ENCODE results near the gene ZFHX3.
"Not testable (repeated sequence)": the region's sequence is repeated elsewhere in the genome, so short reads cannot be mapped to it uniquely, and the experiment has no call there.

Gene ZFHX3

GRCh38 chr16:73020409-73020884 lies 27.5 kb downstream of the ZFHX3 start:
- no peak for DNase-seq

GRCh38 chr16:73019457-73020362 lies 28.2 kb downstream of the ZFHX3 start:
- DNase-seq: no peak

DNA sequence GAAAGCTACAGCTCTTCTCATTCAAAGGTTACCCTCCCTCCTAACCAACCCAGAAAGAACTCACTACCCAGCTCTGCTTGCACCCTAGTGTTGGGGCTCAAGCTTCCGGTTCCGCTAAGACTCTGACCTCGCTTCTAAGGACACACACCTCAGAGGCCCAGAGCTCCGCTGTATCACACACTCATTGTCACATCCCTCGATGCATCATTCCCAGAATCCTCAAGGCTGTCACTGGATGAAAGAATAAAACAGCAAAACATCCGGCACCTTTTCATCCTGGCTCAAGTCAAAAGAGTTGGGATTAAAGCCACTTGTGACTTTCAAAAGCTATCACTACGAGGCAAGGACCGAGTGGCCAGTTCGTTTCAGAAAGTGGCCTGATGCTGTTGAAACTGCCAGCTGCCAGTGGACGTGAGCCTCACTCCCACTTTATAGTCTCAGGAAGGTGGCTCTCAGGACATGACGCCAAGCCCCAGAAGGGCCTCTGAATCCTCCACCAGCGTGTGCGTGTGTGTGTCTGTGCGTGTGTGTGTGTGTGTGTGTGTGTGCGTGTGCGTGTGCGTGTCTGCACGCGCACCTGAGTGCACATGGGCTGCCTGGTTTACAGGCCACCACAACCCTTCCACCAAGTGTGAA lies 29.0 kb downstream of the ZFHX3 start:
- DNase-seq: no peak

- no peak for DNase-seq
Measured at GRCh38 chr16:73017321-73017720, 30.6 kb downstream of the ZFHX3 start.

DNA sequence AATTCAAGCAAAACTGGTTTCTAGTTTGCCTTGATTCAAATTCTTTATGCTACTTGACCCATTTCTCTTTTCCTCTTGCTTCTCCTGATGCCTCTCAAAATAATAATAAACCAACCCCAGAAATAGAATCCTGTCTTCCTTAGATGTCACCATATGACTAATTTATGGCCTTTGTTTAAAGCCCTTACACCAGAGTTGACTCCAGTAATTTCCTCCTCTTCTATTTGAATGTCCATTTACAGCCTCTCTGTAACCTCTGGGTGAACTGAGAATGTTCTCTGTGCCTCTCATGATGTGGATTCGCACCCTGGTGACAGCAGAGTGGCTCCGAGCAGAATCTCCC lies 31.5 kb downstream of the ZFHX3 start:
- no peak for DNase-seq

GRCh38 chr16:73015612-73016487 lies 32.1 kb downstream of the ZFHX3 start:
- no peak for DNase-seq

- no peak for DNase-seq
Measured at GRCh38 chr16:73014768-73015167, 33.2 kb downstream of the ZFHX3 start.

DNA sequence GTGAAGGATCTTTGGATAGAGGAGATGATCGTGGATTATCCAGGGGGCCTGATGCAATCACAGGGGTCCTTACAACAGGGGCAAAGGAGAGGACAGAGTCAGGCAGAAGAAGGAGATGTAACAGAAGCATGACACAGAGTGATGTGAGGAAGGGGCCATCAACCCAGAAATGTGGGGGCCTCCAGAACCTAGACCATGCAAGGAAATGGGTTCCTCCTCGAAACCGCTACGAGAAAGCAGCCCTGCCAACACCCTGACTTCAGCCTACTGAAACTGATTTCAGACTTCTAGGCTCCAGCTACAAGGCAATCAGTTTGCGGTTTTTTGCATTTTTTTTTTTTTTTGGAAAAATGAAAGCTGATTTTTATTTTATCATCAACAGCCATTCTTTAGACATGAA lies 34.0 kb downstream of the ZFHX3 start:
- DNase-seq: no peak

DNA sequence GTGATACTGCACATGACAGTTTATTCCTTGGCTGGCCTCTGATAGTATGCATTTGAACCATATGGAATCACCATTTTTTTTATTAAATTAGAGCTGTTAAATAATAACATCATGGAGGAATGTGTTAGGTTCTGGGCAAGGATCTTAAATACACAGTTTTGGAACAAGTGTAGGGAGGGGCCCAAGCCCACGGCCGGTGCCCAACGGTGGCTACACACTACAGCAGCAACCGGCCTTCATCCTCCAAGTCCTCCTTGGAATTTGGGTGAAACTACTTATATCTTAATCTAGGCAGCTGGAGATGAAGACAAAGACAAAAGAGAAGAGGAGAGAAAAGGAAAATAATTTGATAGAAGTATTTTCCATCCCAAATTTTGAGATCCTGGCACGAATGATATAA lies 35.6 kb downstream of the ZFHX3 start:
- DNase-seq: no peak

GRCh38 chr16:73011926-73012325 lies 36.0 kb downstream of the ZFHX3 start:
- no peak for DNase-seq

- DNase-seq: no peak
Measured at GRCh38 chr16:73010150-73010676, 37.7 kb downstream of the ZFHX3 start.

DNA sequence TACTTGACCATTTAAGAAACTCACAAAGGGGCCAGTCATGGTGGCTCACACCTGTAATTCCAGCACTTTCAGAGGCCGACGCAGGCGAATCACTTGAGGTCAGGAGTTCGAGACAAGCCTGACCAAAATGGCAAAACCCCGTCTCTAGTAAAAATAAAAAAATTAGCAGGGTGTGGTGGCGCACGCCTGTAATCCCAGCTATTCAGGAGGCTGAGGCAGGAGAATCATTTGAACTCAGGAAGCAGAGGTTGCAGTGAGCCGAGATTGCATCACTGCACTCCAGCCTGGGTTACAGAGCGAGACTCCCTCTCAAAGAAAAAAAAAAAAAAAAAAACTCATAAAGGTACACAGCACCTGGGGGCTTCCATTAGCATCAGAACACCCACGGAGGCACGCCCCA lies 38.2 kb downstream of the ZFHX3 start:
- not testable (repeated sequence) for DNase-seq

DNA sequence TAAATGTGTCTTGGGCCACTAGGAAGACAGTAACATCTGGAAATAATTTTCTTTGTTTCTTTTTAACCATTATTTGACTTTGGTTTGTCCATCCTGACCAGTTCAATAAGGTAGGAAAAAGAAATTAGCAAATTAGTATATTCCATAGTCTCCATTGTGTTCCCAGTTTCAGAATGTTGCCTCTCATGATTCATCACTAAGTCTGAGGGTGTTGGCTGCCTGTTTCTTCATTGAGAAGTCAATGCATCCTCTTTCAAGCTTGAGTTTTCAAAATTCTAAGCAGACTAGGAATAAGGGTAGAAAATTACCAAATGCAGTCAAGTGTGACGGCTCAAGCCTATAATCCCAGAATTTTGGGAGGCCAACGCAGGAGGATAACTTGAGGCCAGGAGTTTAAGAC lies 41.9 kb downstream of the ZFHX3 start:
- DNase-seq: no peak

- DNase-seq: no peak
Measured at GRCh38 chr16:73002866-73003265, 45.1 kb downstream of the ZFHX3 start.

- DNase-seq: no peak
Measured at GRCh38 chr16:73000907-73001521, 46.9 kb downstream of the ZFHX3 start.

DNA sequence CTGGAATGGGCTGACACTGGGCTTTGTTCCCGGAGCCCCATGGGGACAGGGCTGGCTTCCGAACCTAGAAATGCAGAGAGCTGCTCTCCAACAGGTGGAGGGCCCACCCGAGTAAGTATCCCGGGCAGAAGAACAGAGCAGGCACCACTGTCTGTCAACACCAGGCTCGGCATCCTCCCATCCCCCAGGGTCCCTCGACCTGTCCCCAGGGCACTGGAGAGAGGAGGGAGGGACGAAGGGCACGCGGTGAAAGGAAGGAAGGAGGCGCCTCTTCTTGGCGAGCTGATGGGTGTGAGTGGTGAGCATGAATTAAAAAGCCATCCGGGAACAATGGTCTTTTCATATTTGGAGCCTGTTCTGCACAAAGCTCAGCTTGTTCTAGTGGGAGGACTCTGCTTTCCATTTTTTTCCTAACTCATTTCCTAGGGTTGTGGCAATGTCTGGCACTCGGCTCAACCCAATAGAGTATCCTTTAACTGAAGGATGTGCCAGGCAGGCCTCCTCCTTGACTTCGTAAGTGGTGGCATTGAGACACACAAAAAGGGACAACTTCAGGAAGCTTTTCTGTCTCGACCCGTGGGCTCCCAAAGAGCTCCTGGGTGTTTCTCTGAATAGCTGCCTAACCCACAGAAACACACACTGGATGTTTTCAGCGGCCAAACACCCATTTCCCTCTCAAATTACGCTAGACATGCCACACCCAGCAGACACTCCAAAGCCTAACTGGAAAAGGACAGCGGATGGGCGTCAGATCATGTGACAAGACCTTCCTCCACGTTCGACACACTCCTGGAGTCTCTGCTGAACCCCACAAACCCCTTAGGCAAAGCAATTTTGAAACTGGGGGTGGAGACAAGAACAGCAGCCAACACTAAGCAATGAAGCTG lies 47.7 kb downstream of the ZFHX3 start:
- no peak for DNase-seq

DNA sequence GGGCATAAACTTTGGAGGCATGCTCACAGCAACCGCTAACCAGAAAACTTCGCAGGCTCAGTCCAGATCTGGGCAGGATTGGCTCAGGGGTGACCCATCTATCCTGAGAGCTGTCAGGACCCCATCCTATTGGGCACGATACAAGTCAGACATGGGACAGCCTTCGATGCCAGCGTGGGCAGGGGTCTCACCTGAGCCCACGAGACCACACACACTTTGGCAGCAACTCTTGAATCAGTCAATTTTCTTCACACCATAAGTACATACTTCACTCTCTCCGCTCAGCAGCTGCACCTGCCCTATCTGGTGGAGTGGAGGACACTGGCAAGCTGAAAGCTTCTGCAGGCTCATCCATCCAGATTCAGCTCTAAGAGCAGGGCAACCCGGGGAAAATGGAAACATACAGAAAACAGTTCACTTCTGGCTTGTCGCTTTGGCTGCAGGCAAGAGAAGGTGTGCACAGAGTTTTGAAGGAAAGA lies 48.3 kb downstream of the ZFHX3 start:
- DNase-seq: no peak

- no peak for DNase-seq
Measured at GRCh38 chr16:72997141-72997542, 50.8 kb downstream of the ZFHX3 start.

DNA sequence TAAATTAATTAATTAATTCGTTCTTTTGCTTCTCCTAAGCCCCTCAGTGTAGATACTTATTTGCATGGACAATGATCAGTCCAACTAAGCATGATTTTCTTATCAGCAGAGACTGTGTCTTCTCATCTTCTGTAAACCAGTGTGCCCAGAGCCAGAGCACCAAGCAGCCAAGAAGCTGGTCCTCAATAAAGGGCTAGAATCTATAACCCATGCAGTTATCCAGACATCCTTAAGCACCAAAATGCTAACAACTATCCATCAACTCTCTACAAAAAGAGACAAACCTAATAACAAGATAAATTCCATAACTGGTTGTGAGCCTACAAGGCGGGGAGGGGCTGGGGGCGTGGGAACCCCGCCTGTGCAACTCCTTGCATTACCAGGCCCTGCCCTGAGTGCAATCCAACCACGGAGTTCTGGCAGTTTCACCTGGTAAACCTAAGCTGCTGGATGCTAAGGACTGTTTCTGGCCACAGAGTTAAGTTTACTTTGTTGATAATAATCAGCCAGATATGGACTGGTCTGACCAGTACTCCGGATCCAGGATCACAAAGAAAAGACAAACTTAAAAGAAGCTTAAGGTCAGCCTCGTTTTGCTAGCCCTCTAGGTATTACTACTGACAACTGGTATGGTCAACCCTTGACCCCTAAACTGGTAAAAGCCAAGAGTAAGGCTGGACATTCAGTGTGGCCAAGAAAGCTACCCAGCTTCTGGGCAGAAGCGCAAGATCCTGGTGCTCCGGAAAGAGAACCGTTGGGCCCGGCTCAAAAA lies 51.5 kb downstream of the ZFHX3 start:
- no peak for DNase-seq

- not testable (repeated sequence) for DNase-seq
Measured at GRCh38 chr16:72995882-72996270, 52.1 kb downstream of the ZFHX3 start.
